ENCODE data around the gene TP53RK. TPM values are rescaled to one million over a fixed set of nuclear protein-coding genes. Genes with fewer than 3 reads are reported as not detected.

TP53RK gene
- total and polyA plus RNA-seq, 2 of the 13 experiments (the other 11 are each of a cell fraction or from before 2014, with no cell fraction given), result 12.9 to 25.5 TPM

DNA sequence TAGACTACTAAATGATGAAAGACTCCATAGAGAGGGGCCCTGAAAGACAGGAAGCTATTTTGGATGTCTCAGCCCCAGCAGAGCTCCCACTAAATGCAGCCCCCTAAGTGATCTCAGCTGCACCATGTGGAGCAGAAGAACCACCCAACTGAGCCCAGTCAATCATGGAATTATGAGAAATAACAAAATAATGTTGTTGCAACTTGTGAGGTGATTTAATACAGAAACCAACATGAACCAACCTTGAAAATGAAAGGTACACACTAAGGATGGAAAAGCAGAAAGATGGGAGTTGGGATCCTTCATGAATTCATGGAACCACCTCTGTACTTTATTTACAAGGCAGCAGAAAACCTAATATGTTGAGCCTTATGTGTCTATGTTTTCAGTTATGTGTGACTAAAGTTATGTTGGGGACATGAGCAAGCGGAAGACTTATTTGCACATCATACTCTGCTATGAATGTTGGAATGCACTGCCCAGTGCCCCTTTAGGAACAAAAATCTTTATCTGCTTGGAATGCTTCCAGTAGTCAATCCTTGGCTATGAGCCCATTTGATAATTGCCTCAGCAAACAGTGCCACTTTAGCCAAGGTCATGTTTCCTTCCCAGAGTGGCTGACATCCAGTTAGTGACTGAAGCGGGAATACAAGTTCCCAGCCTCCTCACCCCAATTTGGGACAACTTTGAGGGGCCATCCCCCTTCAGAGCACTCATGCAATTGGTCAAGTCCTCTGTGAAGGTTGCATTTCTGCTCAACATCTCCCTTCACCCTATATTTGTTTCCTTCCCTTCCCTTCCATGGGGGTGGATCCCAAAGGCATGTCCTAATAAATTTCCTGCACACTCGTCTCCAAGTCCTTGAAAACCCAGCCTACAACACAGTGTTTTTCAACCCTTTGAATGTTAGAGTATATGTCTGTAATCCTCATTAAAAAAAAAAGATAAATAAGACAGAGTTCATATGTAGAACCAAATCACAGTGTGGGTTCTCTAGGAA, 18.4 kb downstream of the TP53RK start (continued):
- TF ChIP-seq ZIK1 (CRISPR knock-in tag; IDR thresholded peaks at IDR 0.05; ENCODE audit: borderline replicate concordance, low read depth) (no peak), JUND (CRISPR knock-in tag; IDR thresholded peaks at IDR 0.05) (peak; percentile 57), GABPB1 (CRISPR knock-in tag; IDR thresholded peaks at IDR 0.05) (peak; percentile 46; the same call in 1 of the 2 replicates), SP4 (CRISPR knock-in tag; IDR thresholded peaks at IDR 0.05) (no peak), HDAC6 (IDR thresholded peaks at IDR 0.05; ENCODE audit: low read depth, low read length) (no peak), SRY (CRISPR knock-in tag; IDR thresholded peaks at IDR 0.05) (peak; percentile 57; the same call in 1 of the 2 replicates), BRCA1 (CRISPR knock-in tag; IDR thresholded peaks at IDR 0.05) (no peak), ZBTB3 (CRISPR knock-in tag; IDR thresholded peaks at IDR 0.05; ENCODE audit: borderline replicate concordance, low read depth) (peak; percentile 73; the same call in 1 of the 2 replicates), ZNF354B (CRISPR knock-in tag; IDR thresholded peaks at IDR 0.05) (no peak), SIN3B (IDR thresholded peaks at IDR 0.05; ENCODE audit: low read length) (no peak), CHD2 (IDR thresholded peaks at IDR 0.05; ENCODE audit: low read depth, low read length) (no peak), ZNF230 (CRISPR knock-in tag; IDR thresholded peaks at IDR 0.05) (no peak)
- TF ChIP-seq, protein P1, sequence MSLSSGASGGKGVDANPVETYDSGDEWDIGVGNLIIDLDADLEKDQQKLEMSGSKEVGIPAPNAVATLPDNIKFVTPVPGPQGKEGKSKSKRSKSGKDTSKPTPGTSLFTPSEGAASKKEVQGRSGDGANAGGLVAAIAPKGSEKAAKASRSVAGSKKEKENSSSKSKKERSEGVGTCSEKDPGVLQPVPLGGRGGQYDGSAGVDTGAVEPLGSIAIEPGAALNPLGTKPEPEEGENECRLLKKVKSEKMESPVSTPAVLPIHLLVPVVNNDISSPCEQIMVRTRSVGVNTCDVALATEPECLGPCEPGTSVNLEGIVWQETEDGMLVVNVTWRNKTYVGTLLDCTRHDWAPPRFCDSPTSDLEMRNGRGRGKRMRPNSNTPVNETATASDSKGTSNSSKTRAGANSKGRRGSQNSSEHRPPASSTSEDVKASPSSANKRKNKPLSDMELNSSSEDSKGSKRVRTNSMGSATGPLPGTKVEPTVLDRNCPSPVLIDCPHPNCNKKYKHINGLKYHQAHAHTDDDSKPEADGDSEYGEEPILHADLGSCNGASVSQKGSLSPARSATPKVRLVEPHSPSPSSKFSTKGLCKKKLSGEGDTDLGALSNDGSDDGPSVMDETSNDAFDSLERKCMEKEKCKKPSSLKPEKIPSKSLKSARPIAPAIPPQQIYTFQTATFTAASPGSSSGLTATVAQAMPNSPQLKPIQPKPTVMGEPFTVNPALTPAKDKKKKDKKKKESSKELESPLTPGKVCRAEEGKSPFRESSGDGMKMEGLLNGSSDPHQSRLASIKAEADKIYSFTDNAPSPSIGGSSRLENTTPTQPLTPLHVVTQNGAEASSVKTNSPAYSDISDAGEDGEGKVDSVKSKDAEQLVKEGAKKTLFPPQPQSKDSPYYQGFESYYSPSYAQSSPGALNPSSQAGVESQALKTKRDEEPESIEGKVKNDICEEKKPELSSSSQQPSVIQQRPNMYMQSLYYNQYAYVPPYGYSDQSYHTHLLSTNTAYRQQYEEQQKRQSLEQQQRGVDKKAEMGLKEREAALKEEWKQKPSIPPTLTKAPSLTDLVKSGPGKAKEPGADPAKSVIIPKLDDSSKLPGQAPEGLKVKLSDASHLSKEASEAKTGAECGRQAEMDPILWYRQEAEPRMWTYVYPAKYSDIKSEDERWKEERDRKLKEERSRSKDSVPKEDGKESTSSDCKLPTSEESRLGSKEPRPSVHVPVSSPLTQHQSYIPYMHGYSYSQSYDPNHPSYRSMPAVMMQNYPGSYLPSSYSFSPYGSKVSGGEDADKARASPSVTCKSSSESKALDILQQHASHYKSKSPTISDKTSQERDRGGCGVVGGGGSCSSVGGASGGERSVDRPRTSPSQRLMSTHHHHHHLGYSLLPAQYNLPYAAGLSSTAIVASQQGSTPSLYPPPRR (CRISPR knock-in tag; IDR thresholded peaks at IDR 0.05; ENCODE audit: borderline replicate concordance), result peak; percentile 92
- TF ChIP-seq, protein P2, sequence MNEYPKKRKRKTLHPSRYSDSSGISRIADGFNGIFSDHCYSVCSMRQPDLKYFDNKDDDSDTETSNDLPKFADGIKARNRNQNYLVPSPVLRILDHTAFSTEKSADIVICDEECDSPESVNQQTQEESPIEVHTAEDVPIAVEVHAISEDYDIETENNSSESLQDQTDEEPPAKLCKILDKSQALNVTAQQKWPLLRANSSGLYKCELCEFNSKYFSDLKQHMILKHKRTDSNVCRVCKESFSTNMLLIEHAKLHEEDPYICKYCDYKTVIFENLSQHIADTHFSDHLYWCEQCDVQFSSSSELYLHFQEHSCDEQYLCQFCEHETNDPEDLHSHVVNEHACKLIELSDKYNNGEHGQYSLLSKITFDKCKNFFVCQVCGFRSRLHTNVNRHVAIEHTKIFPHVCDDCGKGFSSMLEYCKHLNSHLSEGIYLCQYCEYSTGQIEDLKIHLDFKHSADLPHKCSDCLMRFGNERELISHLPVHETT (CRISPR knock-in tag; conservative IDR thresholded peaks at IDR 0.05), result peak; percentile 69; the same call in 1 of the 2 replicates
- TF ChIP-seq, protein P3, sequence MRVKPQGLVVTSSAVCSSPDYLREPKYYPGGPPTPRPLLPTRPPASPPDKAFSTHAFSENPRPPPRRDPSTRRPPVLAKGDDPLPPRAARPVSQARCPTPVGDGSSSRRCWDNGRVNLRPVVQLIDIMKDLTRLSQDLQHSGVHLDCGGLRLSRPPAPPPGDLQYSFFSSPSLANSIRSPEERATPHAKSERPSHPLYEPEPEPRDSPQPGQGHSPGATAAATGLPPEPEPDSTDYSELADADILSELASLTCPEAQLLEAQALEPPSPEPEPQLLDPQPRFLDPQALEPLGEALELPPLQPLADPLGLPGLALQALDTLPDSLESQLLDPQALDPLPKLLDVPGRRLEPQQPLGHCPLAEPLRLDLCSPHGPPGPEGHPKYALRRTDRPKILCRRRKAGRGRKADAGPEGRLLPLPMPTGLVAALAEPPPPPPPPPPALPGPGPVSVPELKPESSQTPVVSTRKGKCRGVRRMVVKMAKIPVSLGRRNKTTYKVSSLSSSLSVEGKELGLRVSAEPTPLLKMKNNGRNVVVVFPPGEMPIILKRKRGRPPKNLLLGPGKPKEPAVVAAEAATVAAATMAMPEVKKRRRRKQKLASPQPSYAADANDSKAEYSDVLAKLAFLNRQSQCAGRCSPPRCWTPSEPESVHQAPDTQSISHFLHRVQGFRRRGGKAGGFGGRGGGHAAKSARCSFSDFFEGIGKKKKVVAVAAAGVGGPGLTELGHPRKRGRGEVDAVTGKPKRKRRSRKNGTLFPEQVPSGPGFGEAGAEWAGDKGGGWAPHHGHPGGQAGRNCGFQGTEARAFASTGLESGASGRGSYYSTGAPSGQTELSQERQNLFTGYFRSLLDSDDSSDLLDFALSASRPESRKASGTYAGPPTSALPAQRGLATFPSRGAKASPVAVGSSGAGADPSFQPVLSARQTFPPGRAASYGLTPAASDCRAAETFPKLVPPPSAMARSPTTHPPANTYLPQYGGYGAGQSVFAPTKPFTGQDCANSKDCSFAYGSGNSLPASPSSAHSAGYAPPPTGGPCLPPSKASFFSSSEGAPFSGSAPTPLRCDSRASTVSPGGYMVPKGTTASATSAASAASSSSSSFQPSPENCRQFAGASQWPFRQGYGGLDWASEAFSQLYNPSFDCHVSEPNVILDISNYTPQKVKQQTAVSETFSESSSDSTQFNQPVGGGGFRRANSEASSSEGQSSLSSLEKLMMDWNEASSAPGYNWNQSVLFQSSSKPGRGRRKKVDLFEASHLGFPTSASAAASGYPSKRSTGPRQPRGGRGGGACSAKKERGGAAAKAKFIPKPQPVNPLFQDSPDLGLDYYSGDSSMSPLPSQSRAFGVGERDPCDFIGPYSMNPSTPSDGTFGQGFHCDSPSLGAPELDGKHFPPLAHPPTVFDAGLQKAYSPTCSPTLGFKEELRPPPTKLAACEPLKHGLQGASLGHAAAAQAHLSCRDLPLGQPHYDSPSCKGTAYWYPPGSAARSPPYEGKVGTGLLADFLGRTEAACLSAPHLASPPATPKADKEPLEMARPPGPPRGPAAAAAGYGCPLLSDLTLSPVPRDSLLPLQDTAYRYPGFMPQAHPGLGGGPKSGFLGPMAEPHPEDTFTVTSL (CRISPR knock-in tag; IDR thresholded peaks at IDR 0.05; ENCODE audit: borderline replicate concordance), result peak; percentile 98

Measured in HepG2 (cell line).